ENCODE data around the gene DUS2. TPM values are rescaled to one million over a fixed set of nuclear protein-coding genes. Genes with fewer than 3 reads are reported as not detected.
"Not testable (repeated sequence)": the region's sequence is repeated elsewhere in the genome, so short reads cannot be mapped to it uniquely, and the experiment has no call there.

The DUS2 gene
- total RNA-seq, 1 donor from 2014 or later: 7.0 TPM

DNA sequence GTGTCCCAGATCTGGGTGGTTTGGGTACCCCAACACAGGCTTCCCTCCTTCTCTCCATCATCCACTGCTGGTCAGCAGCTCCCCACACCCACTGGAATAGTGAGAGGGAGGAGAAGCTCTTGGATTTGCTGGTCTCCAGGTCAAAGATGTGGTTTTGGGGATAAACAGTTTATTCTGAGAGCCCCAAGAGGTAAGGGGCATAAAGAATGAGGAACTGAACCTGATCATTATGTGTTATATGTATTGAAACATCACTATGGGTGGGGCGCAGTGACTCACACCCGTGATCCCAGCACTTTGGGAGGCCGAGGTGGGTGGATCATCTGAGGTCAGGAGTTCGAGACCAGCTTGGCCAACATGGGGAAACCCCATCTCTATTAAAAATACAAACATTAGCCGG, 27.7 kb upstream of the DUS2 start:
- ATAC-seq (no peak), DNase-seq (ENCODE audit: missing footprints) (peak; percentile 3)
- intact Hi-C loops (cut with DNase I): no loop called here

DNA sequence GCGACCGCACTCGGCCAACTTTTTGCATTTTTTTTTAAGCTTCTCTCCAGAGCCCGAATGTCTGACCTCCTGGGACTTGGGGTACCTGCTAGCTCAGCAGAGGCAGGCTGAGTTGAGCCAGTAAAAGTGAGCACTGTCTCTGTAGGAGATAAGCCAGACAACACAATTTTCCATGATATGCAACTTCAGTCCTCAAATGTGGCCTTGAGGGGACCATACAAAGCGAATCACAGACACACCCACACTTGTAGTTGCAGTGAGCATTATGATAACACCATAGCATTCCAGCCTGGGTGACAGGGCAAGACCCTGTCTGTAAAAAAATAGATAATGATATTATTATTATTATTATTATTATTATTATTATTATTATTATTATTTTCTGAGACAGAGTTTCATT, 26.4 kb upstream of the DUS2 start:
- no peak for ATAC-seq
- intact Hi-C loops (cut with DNase I): no loop called here

DNA sequence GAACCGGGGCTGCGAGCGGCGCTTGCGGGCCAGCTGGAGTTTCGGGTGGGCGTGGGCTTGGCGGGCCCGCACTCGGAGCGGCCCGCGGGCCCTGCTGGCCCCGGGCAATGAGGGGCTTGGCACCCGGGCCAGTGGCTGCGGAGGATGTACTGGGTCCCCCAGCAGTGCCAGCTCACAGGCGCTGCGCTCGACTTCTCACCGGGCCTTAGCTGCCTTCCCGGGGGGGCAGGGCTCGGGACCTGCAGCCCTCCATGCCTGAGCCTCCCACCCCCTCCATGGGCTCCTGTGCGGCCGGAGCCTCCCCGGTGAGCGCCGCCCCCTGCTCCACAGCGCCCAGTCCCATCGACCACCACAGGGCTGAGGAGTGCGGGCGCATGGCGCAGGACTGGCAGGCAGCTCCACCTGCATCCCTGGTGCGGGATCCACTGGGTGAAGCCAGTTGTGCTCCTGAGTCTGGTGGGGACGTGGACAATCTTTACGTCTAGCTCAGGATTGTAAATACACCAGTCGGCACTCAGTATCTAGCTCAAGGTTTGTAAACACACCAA, 24.8 kb upstream of the DUS2 start:
- ATAC-seq; intact Hi-C loops (cut with DNase I): not testable (repeated sequence)
- DNase-seq (ENCODE audit: missing footprints): peak; percentile 23

More for the DNA sequence above, 26.4 kb upstream of the DUS2 start:
- no peak for DNase-seq (ENCODE audit: missing footprints)

DNA sequence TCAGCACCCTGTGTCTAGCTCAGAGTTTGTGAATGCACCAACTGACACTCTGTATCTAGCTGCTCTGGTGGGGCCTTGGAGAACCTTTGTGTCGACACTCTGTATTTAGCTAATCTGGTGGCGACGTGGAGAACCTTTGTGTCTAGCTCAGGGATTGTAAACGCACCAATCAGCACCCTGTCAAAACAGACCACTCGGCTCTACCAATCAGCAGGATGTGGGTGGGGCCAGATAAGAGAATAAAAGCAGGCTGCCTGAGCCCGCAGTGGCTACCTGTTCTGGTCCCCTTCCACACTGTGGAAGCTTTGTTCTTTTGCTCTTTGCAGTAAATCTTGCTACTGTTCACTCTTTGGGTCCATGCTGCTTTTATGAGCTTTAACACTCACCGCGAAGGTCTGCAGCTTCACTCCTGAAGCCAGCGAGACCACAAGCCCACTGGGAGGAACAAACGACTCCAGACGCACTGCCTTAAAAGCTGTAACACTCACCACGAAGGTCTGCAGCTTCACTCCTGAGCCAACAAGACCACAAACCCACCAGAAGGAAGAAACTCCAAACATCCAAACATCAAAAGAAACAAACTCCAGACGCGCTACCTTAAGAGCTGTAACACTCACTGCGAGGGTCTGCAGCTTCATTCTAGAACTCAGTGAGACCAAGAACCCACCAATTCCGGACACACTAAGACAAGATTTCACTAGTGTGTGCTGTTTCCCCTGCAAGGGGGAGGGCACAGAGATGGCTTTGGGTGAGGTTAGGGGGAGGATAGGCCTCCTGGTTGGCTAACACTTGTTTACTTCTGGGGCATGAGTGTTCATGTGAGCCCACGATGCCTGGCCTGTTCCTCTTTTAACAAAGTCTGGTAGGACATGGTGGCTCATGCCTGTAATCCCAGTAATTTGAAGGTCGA, 24.1 kb upstream of the DUS2 start, which contains the start of gene DPEP2:
Gene DPEP2 (minus strand): TSS at position 706 of the 910 bp plus-strand sequence. CDS start 6,272 bp downstream, outside the sequence.
- intact Hi-C loops (cut with DNase I): not testable (repeated sequence)
- ATAC-seq: peak; percentile 76
- peak; percentile 62 for DNase-seq (ENCODE audit: missing footprints)

DNA sequence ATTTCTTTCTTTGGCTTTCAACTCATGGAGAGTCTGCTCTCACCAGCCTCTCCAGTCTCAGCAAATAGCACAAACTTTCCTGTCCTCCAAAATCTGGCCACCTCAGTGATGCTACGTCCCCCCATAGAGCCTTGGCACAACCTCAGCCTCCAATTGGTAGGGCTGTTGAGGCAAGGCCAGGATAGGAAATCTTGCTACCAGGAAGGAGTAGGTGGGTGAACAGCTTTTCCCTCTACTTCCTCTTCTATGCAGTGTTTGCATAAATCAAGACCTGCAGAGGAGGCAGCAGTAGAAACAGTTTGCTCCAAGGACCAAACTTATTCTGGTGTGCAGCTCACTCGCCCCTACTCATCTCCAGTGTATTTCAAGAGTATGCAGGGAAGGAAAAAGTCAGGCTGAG, 23.1 kb upstream of the DUS2 start:
- DNase-seq (ENCODE audit: missing footprints) (no peak), ATAC-seq (peak; percentile 64)
- intact Hi-C loops (cut with DNase I): no loop called here

DNA sequence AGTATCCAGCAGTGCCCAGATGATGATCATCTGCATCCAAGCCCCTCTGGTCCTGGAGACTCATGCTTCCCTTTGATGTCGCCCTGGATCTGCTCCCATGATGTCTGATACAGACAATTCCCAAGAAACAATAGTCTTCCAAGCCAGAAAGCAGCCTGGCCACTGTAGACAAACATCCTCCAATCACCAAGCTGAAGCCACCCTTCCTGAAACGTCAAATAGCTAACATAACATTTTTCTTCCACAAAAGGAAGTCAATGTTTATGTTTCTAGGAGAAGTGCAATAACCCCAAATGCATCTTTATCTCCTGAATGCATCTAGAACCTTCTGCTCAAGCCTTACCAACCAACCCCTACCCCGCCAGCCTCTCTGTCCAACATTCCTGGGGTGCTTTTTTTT, 22.6 kb upstream of the DUS2 start:
- ATAC-seq: no peak
- intact Hi-C loops (cut with DNase I): no loop called here
- no peak for DNase-seq (ENCODE audit: missing footprints)

DNA sequence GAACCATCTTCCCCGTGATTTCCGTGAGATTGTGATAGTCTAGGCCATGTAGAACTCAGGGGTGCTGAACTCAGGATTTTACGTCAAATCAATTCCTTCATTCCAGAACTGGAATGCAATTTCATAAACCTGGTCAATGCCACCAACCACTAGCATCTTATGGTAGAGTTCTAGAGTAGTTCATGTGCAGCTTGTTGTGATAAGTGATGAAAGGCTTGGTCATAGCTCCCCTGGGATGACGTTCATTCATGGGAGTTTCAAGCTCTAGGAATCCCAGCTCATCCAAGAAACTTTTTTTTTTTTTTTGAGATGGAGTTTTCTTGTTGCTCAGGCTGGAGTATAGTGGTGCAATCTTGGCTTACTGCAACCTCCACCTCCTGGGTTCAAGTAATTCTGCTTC, 20.1 kb upstream of the DUS2 start:
- intact Hi-C loops (cut with DNase I): no loop called here
- no peak for ATAC-seq
- DNase-seq (ENCODE audit: missing footprints): no peak

DNA sequence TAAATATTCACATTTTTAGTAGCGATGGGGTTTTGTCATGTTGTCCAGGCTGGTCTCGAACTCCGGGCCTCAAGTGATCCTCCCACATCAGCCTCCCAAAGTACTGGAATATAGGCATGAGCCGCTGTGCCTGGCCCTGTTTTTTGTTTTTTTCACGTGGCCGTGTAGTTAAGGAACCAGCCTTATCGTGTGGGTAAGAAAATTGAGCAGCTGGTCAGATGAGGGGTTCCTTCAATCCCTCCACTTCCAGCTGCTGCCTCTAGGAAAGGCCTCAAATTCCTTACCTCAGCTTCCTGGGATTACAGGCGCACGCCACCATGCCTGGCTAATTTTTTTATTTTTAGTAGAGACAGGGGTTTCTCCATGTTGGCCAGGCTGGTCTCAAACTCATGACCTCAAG, 17.9 kb upstream of the DUS2 start:
- no peak for ATAC-seq
- intact Hi-C loops (cut with DNase I): no loop called here
- DNase-seq (ENCODE audit: missing footprints): no peak

DNA sequence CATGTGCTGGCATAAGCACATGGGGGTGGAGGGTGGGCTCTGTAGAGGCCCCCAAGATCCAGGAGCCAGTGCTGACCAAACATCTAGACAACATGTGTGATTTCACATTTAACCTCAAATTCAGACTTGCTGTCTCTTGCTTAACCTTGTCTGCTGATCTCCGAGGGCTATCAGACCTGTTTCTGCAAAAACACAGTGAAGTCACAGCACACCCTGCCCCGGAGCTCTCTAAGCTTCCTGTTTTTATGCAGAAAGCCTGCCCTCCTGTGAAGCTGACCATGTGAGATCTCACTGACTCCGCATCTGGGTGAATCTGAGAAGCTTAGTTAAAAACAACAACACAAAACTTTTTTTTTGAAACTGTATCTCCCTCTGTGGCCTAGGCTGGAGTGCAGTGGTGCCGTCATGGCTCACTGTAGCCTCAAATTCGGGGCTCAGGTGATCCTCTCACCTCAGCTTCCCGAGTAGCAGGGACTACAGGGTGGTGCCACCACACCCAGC, 17.2 kb upstream of the DUS2 start:
- DNase-seq (ENCODE audit: missing footprints): no peak
- ATAC-seq: peak; percentile 77
- intact Hi-C loops (cut with DNase I): no loop called here

DNA sequence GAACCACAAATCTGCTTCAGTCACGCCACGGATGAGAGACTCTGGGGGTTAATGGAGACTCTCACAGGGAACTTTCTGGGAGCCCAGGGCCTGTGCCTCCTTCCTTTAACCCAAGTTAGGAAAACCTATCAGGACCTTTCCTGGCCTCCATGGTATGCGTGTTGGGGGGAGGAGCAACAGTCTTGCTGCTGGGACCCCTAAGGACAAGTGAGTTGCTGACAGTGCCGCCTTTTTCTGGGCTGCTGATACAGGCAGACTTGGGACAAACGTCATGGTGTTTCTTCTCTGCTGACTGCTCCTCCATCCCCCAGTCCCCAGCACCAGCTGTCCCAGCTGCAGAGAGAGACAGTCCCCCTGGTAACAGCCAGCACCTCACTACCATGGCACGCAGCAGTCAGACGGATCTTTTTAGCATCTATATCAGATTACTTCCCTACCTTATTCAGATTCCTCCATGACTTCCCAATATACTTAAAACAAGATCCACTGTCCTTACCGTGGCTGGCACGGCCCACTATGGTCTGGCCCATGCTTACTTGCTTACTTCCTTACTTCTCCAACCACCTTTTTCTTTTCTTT, 13.8 kb upstream of the DUS2 start:
- ATAC-seq: no peak
- no peak for DNase-seq (ENCODE audit: missing footprints)
- intact Hi-C loops (cut with DNase I): no loop called here

DNA sequence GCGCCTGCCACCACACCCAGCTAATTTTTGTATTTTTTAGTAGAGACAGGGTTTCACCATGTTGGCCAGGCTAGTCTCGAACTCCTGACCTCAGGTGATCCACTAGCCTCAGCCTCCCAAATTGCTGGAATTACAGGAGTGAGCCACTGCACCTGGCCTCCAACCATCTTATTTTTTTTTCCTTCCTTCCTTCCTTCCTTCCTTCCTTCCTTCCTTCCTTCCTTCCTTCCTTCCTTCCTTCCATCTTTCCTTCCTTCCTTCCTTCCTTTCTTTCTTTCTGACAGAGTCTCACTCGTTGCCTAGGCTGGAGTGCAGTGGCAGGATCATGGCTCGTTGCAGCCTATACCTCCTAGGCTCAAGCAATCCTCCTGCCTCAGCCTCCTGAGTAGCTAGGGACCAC, 13.2 kb upstream of the DUS2 start:
- DNase-seq (ENCODE audit: missing footprints); ATAC-seq; intact Hi-C loops (cut with DNase I): not testable (repeated sequence)

DNA sequence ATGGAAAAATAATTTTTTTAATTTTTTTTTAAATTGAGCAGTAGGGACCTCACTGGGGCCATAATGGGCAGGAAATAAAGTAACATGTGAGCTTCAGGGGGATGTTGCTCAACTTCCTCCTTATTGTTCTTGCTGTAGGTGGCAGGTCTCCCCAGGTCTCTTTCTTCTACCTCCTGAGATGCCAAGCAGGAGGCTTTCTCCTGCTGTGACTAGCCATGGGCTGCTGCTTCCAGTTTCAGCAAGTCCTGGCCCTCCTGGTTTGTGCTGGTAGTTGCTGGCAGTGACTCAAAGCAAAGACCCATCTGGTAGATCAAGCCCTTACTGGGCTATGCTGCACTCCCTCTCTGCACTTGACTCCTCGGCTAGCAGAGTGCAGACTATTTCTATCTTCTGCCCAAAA, 9.6 kb upstream of the DUS2 start:
- DNase-seq (ENCODE audit: missing footprints) (no peak), ATAC-seq (no peak)
- intact Hi-C loops (cut with DNase I): no loop called here

DNA sequence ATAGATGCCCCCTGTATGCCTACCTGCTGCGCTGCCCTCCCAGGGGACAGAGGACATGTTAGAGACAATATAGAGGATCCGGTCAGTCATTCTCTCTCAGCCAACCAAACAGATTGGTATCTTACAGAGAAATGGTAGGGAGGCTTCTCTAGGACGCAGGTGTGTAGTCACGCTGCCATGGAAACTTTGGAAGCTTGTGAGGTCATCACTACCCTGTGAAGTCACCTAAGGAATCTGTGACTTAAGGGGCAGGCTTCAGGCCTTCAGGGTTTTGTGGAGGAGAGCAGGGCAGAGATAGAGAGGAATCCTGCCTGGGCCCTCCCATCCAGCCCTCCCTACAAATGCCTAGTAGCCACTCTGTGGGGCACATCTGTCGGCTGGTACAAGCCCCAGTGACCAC, 7.4 kb upstream of the DUS2 start, which contains the start of gene DPEP2NB:
Gene DPEP2NB (minus strand): TSS at position 231 of the 400 bp plus-strand sequence. CDS start 141 bp downstream, at position 90.
- intact Hi-C loops (cut with DNase I): no loop called here
- no peak for ATAC-seq
- no peak for DNase-seq (ENCODE audit: missing footprints)

DNA sequence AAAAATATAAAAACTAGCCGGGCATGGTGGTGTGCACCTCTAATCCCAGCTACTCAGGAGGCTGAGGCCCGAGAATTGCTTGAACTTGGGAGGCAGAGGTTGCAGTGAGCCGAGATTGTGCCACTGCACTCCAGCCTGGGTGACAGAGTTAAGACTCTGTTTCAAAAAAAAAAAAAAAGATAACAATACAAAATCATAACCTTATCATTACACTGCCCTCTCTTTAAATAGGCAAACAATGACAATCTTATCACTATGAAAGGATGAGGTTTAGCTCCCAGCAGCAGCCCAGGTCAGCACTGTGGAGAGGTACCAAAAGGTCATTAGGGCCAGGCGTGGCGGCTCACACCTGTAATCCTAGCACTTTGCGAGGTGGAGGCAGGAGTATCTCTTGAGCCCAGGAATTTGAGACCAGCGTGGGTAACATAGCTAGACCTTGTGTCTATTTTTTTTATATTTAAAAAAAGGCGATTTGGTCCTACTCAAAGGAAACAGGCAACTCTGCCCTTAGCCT, 3.9 kb upstream of the DUS2 start:
- DNase-seq (ENCODE audit: missing footprints) (no peak), ATAC-seq (no peak)

DNA sequence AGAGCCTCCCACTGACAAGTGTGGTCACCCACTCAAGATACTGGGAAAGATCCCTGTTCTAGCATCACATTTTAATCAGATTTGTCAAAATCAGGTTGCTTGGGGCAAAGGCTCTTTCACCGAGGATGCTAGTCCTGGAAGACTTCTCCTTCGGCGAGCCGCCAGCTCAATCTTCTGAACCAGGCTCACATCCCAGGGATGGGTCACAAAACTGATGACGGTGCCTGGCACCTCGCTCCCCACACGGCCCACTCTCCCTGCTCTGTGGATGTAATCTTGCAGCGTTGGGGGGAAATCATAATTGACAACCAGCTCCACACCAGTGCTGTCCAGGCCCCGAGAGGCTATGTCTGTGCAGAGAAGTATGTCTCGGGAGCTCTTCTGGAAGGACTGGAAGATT, 1.6 kb upstream of the DUS2 start:
- intact Hi-C loops (cut with DNase I): loop anchor here (5.0 kb wide), 1 partner anchor 79 kb away; the partner anchor contains the start of gene LCAT
- DNase-seq (ENCODE audit: missing footprints) (no peak), ATAC-seq (no peak)

More for the DNA sequence above, 3.9 kb upstream of the DUS2 start:
- intact Hi-C loops (cut with DNase I): no loop called here

DNA sequence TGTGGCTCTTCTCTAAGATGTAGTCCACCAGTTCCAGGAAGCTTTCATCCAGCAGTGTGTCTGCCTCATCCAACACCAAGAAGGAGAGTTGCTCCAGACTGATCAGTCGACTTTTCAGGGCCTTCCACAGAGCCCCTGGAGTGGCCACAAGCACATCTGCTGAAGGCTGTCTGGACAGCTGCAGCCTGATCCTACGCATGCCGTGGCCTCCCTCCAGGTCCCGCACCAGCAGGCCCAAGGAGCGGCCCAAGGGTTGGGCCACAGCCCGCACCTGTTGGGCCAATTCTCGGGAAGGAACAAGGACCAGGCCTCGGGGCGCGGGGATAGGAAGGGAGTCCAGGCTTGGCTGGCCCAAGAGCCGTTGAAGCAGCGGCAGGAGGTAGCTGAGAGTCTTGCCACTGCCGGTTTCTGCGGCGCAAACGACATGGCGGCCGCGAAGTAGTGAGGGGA, 781 bp upstream of the DUS2 start:
- DNase-seq (ENCODE audit: missing footprints) (no peak), ATAC-seq (no peak)
- intact Hi-C loops (cut with DNase I): loop anchor here (2.0 to 5.0 kb wide), 3 partner anchors 62 to 130 kb away; partner anchors contain the start of genes LCAT and PSKH1

DNA sequence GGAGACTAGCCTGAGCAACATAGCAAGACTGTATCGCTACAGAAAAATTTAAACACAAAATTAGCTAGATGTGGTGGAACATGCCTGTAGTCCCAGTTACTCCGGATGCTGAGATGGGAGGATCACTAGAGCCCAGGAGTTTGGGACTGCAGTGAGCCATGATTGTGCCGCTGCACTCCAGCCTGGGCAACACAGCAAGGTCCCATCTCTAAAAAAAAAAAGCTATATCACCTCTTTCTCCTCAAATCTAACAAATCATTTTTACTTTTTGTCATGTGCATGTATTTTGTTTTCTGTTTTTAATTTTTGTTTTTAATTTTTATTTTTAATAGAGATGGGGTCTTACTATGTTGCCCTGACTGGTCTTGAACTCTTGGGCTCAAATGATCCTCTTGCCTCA, 5.9 kb downstream of the DUS2 start:
- intact Hi-C loops (cut with DNase I): no loop called here
- ATAC-seq (no peak), DNase-seq (ENCODE audit: missing footprints) (no peak)

DNA sequence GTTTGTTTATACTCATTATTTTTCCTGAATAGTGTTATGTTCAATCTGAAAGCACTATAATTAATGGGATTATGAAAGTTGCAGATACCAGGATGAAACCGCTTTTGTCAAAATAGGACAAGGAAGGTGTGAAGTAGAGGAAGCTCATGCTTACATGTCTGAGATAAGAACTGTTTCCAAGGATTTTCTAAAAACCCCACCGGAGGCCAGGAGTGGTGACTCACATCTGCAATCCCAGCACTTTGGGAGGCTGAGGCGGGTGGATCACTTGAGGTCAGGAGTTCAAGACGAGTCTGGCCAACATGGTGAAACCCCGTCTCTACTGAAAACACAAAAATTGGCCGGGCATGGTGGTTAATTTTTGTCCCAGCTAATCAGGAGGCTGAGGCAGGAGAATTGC, 7.0 kb downstream of the DUS2 start:
- intact Hi-C loops (cut with DNase I): not testable (repeated sequence)

DNA sequence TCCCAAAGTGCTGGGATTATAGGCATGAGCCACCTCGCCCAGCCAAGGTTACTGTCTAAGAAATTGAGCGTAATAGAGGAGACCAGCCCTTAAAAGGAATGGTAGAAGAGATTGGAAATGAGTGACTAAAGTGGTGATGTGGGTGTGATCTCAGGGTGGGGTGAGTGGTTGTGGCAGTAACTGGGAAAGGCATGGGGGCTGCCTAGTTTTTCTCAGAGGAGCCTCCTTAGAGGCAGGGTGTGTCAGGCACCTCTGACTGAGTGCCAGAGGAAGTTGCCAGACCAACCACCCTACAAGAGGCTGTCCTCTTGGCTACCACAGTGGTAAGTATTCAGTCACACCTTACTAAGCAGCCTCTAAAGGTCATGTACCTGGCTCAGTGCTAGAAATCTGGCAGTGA, 8.9 kb downstream of the DUS2 start:
- DNase-seq (ENCODE audit: missing footprints) (no peak), ATAC-seq (no peak)
- intact Hi-C loops (cut with DNase I): no loop called here

More for the DNA sequence above, 7.0 kb downstream of the DUS2 start:
- not testable (repeated sequence) for ATAC-seq; DNase-seq (ENCODE audit: missing footprints)
